Measurements from ENCODE around the gene ACOX1. TPM values are rescaled to one million over a fixed set of nuclear protein-coding genes. Genes with fewer than 3 reads are reported as not detected.
A peak's percentile ranks its signal among the peaks of the same experiment; 100 is the strongest.

ACOX1 gene
- total RNA-seq, 5 donors from 2014 or later (not counting 1 experiment from before 2014, with no cell fraction given), result 17.6 to 33.8 (median 29.1) TPM

DNA sequence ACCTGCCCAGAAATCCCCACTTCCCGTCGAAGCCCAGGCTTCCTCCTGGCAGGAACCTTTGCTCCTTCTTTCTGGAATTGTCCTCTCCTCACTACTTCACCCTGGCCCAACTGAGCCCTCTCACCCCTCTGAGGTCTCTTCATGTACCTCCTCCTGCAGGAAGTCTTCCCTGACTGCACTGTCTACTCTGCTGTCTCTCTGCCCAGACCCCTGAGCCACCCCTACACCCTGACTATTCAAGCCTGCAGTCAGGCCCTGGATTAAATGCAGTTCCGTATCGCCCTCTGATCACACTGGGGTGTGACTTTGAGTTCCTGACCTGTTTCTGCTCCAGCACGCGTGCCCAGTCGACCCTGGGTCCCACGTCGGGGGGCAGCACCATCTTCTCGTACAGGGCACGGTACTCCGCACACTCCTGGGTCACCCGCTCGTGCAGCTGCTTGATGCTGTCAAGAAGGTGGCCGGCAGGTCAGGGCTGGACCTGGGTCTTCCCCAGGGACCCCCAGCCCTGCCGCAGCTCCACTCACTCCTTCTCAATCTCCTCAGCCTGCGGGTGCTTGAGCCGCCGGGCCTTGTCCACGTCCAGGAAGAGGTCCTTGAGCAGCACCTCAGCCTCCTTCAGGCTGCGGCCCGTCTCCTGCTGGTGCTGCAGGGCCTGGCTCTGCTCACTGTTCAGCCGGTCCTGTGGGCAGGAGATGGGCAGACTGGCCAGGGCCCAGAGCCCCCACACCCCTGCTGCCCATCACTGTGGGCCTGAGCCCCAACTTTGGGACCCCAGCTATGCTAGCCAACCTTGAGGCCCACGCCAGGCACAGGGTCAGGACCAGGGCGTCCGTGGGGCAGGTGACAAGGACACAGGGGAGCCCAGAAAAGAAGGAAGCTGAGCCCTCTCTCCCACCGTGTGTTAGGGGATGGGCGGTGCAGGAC, 44.3 kb upstream of the ACOX1 start:
- 94% methylated on average over 23 of the region's 28 CpGs for WGBS (ENCODE audit: insufficient coverage)
- Mint-ChIP-seq H3K9me3 (no peaks in the 10 kb centered on the region), H3K27ac (peak overlapping the region in 1 of 2 donors; percentile 61), H3K36me3 (no peaks in the 10 kb centered on the region), H3K4me3 (no peak overlapping the region), H3K27me3 (no peaks in the 10 kb centered on the region), H3K4me1 (peaks cover 0 to 3% (median under 1%) of the 10 kb centered on the region in 3 donors)
- ATAC-seq (replicated peaks in 1 of 4), result no peak
- no peaks in the 10 kb centered on the region for H3K27me3 ChIP-seq (replicated peaks in 1 of 2; ENCODE audit: control insufficient read depth in 2 of 2, extremely low read depth in 1 of 2, insufficient read depth in 2 of 2, low read length in 1 of 2)
- no peaks in the 10 kb centered on the region for H3K9me3 ChIP-seq
- H3K4me1 ChIP-seq (ENCODE audit: control insufficient read depth in 1 of 2, extremely low read depth in 1 of 2, insufficient read depth in 2 of 2, low read length in 2 of 2), result peaks cover 0 to 7% of the 10 kb centered on the region in 2 experiments
- CTCF ChIA-PET, result no interaction called here
- no peak overlapping the region for H3K4me3 ChIP-seq (ENCODE audit: control insufficient read depth in 1 of 2, extremely low read depth in 1 of 2, low read length in 1 of 2)
- H3K36me3 ChIP-seq (ENCODE audit: control insufficient read depth in 2 of 2, extremely low read depth in 1 of 2, insufficient read depth in 1 of 2, low read length in 1 of 2), result no peaks in the 10 kb centered on the region
- H3K27ac ChIP-seq (ENCODE audit: low read length), result no peak overlapping the region
- no peak for DNase-seq
- POLR2A ChIA-PET, result no interaction called here

DNA sequence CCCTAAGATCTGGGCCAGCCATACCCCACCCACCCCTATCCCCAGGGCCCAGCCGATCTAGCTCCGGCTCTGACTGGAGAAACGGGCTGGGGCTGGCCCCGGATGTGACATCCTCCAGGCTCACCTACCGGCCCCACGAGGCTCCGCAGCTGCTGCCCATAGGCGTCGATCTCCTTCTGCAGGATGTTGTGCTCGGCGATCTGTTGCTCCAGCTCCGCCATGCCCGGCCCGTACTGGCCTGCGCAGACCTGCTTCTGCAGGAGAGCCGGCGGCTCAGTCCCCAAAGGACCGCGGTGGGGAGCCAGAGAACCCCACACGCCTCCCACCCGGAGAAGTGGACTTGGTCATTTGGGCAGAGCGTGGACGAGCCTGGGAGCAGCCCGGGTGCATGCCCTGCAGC, 43.3 kb upstream of the ACOX1 start:
- Mint-ChIP-seq H3K4me1 (peaks cover 0 to 2% (median 0%) of the 10 kb centered on the region in 3 donors), H3K9me3 (no peaks in the 10 kb centered on the region), H3K27me3 (no peaks in the 10 kb centered on the region), H3K36me3 (no peaks in the 10 kb centered on the region), H3K27ac (no peak overlapping the region), H3K4me3 (no peak overlapping the region)
- Histone ChIP-seq H3K27ac (ENCODE audit: low read length) (no peak overlapping the region), H3K4me3 (ENCODE audit: control insufficient read depth in 1 of 2, extremely low read depth in 1 of 2, low read length in 1 of 2) (no peak overlapping the region), H3K4me1 (ENCODE audit: control insufficient read depth in 1 of 2, extremely low read depth in 1 of 2, insufficient read depth in 2 of 2, low read length in 2 of 2) (peaks cover 0 to under 1% of the 10 kb centered on the region in 2 experiments), H3K27me3 (replicated peaks in 1 of 2; ENCODE audit: control insufficient read depth in 2 of 2, extremely low read depth in 1 of 2, insufficient read depth in 2 of 2, low read length in 1 of 2) (no peaks in the 10 kb centered on the region), H3K36me3 (ENCODE audit: control insufficient read depth in 2 of 2, extremely low read depth in 1 of 2, insufficient read depth in 1 of 2, low read length in 1 of 2) (no peaks in the 10 kb centered on the region), H3K9me3 (no peaks in the 10 kb centered on the region)
- ChIA-PET POLR2A (no interaction called here), CTCF (no interaction called here)
- DNase-seq (no peak), ATAC-seq (replicated peaks in 1 of 4) (no peak)
- 94% methylated on average over 21 of the region's 24 CpGs for WGBS (ENCODE audit: insufficient coverage)

DNA sequence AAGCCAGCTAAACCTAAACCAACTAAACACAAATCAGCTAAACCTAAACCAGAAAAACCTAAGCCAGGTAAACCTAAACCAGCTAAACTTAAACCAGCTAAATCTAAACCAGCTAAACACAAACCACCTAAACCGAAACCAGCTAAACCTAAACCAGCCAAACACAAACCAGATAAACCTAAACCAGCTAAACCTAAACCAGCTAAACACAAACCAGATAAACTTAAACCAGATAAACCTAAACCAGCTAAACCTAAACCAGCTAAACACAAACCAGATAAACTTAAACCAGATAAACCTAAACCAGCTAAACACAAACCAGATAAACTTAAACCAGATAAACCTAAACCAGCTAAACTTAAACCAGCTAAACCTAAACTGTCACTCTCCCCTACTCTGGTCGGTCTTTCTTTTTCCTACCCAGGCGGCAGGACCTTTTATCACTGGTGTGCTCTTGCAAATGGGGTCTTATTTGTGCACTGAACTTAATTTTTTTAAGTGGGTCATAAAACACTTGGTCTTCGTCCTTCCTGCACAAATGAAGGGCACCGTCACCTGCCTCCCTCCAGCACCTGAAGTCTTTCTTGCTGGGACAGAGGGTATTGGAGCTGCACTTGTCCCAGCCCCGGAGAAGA, 41.0 kb upstream of the ACOX1 start:
- H3K27ac Mint-ChIP-seq, result peak overlapping the region; percentile 38 to 62
- DNase-seq (no peak), ATAC-seq (replicated peaks in 1 of 4) (no peak)
- 82% methylated on average over 1 of the region's 6 CpGs for WGBS (ENCODE audit: insufficient coverage)
- peaks cover 0 to 2% (median 0%) of the 10 kb centered on the region in 3 donors for H3K4me1 Mint-ChIP-seq
- H3K4me1 ChIP-seq (ENCODE audit: control insufficient read depth in 1 of 2, extremely low read depth in 1 of 2, insufficient read depth in 2 of 2, low read length in 2 of 2), result no peaks in the 10 kb centered on the region
- H3K36me3 Mint-ChIP-seq, result no peaks in the 10 kb centered on the region
- peaks cover 0 to 4% of the 10 kb centered on the region in 2 experiments for H3K27me3 ChIP-seq (replicated peaks in 1 of 2; ENCODE audit: control insufficient read depth in 2 of 2, extremely low read depth in 1 of 2, insufficient read depth in 2 of 2, low read length in 1 of 2)
- H3K4me3 Mint-ChIP-seq, result no peak overlapping the region
- no peak overlapping the region for H3K4me3 ChIP-seq (ENCODE audit: control insufficient read depth in 1 of 2, extremely low read depth in 1 of 2, low read length in 1 of 2)
- no peaks in the 10 kb centered on the region for H3K36me3 ChIP-seq (ENCODE audit: control insufficient read depth in 2 of 2, extremely low read depth in 1 of 2, insufficient read depth in 1 of 2, low read length in 1 of 2)
- CTCF ChIA-PET, result interaction anchor here in 1 of 2 donors (0.7 to 1.3 kb wide), 3 partner anchors 17 to 260 kb away, joined by 3 to 4 read pairs (median 3); no protein-coding TSS in a partner anchor
- no peaks in the 10 kb centered on the region for H3K27me3 Mint-ChIP-seq
- no peak overlapping the region for H3K27ac ChIP-seq (ENCODE audit: low read length)
- no peaks in the 10 kb centered on the region for H3K9me3 Mint-ChIP-seq
- POLR2A ChIA-PET, result interaction anchor here in 1 of 2 donors (0.6 kb wide), 1 partner anchor 38 kb away, joined by 3 read pairs; no protein-coding TSS in a partner anchor
- H3K9me3 ChIP-seq, result no peaks in the 10 kb centered on the region

DNA sequence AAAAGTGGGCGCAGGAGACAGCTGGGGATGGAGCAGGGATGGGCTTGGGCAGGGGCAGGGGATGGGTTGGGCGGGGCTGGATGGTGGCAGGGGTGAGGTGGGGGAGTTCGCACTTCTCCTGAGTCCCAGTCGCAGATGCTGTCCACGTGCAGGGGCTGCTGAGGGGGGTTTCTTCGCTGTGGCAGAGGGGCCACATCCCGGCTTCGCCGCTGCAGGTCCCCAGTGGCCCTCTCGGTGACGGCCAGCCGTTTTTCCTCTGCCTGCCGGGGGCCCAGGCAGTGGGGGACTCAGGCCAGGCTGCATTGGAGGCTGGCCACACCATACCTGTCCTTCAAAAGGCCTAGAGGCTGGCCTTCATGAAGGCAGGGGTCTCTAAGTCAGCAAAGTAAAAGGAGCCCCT, 39.8 kb upstream of the ACOX1 start:
- Mint-ChIP-seq H3K27ac (no peak overlapping the region), H3K4me3 (no peak overlapping the region), H3K27me3 (no peaks in the 10 kb centered on the region), H3K9me3 (no peaks in the 10 kb centered on the region), H3K4me1 (peaks cover 5% of the 10 kb centered on the region in 3 donors), H3K36me3 (no peaks in the 10 kb centered on the region)
- Histone ChIP-seq H3K27me3 (replicated peaks in 1 of 2; ENCODE audit: control insufficient read depth in 2 of 2, extremely low read depth in 1 of 2, insufficient read depth in 2 of 2, low read length in 1 of 2) (peaks cover 0 to 7% of the 10 kb centered on the region in 2 experiments), H3K4me3 (ENCODE audit: control insufficient read depth in 1 of 2, extremely low read depth in 1 of 2, low read length in 1 of 2) (no peak overlapping the region), H3K4me1 (ENCODE audit: control insufficient read depth in 1 of 2, extremely low read depth in 1 of 2, insufficient read depth in 2 of 2, low read length in 2 of 2) (peaks cover 0 to 10% of the 10 kb centered on the region in 2 experiments), H3K27ac (ENCODE audit: low read length) (no peak overlapping the region), H3K36me3 (ENCODE audit: control insufficient read depth in 2 of 2, extremely low read depth in 1 of 2, insufficient read depth in 1 of 2, low read length in 1 of 2) (no peaks in the 10 kb centered on the region), H3K9me3 (no peaks in the 10 kb centered on the region)
- DNase-seq (no peak), ATAC-seq (replicated peaks in 1 of 4) (no peak)
- ChIA-PET CTCF (interaction anchor here in 1 of 2 donors (0.6 kb wide), 2 partner anchors 84 to 198 kb away, joined by 3 to 4 read pairs; no protein-coding TSS in a partner anchor), POLR2A (no interaction called here)
- 94% methylated on average over 13 of the region's 13 CpGs for WGBS (ENCODE audit: insufficient coverage)

DNA sequence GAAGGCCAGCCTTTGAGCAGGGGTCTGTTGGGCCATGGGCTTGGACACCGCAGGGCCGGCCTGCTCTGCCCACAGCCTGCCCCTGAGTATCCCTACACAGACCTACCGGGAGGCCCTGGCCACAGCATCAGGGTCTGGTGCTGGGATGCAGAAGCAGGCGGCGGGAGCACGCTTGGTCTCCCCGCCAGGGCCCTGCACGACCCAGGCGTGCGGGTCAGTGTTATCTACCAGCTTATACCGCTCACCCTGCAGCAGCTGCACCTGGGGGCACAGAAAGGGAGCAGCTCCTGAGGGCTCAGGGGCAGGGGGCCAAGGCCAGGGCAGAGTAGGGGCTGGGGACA, 39.3 kb upstream of the ACOX1 start:
- H3K4me1 ChIP-seq (ENCODE audit: control insufficient read depth in 1 of 2, extremely low read depth in 1 of 2, insufficient read depth in 2 of 2, low read length in 2 of 2), result peaks cover 0 to 13% of the 10 kb centered on the region in 2 experiments
- POLR2A ChIA-PET, result no interaction called here
- no peaks in the 10 kb centered on the region for H3K36me3 ChIP-seq (ENCODE audit: control insufficient read depth in 2 of 2, extremely low read depth in 1 of 2, insufficient read depth in 1 of 2, low read length in 1 of 2)
- CTCF ChIA-PET, result interaction anchor here (0.6 kb wide), 2 partner anchors 11 to 199 kb away, joined by 3 to 4 read pairs; no protein-coding TSS in a partner anchor
- Mint-ChIP-seq H3K4me1 (peaks cover 5% of the 10 kb centered on the region in 3 donors), H3K27me3 (no peaks in the 10 kb centered on the region), H3K27ac (no peak overlapping the region), H3K4me3 (no peak overlapping the region), H3K9me3 (no peaks in the 10 kb centered on the region), H3K36me3 (no peaks in the 10 kb centered on the region)
- H3K4me3 ChIP-seq (ENCODE audit: control insufficient read depth in 1 of 2, extremely low read depth in 1 of 2, low read length in 1 of 2), result no peak overlapping the region
- peaks cover 0 to 11% of the 10 kb centered on the region in 2 experiments for H3K27me3 ChIP-seq (replicated peaks in 1 of 2; ENCODE audit: control insufficient read depth in 2 of 2, extremely low read depth in 1 of 2, insufficient read depth in 2 of 2, low read length in 1 of 2)
- ATAC-seq (replicated peaks in 1 of 4) (no peak), DNase-seq (no peak)
- H3K27ac ChIP-seq (ENCODE audit: low read length), result no peak overlapping the region
- WGBS (ENCODE audit: insufficient coverage), result 97% methylated on average over 8 of the region's 11 CpGs
- no peaks in the 10 kb centered on the region for H3K9me3 ChIP-seq

DNA sequence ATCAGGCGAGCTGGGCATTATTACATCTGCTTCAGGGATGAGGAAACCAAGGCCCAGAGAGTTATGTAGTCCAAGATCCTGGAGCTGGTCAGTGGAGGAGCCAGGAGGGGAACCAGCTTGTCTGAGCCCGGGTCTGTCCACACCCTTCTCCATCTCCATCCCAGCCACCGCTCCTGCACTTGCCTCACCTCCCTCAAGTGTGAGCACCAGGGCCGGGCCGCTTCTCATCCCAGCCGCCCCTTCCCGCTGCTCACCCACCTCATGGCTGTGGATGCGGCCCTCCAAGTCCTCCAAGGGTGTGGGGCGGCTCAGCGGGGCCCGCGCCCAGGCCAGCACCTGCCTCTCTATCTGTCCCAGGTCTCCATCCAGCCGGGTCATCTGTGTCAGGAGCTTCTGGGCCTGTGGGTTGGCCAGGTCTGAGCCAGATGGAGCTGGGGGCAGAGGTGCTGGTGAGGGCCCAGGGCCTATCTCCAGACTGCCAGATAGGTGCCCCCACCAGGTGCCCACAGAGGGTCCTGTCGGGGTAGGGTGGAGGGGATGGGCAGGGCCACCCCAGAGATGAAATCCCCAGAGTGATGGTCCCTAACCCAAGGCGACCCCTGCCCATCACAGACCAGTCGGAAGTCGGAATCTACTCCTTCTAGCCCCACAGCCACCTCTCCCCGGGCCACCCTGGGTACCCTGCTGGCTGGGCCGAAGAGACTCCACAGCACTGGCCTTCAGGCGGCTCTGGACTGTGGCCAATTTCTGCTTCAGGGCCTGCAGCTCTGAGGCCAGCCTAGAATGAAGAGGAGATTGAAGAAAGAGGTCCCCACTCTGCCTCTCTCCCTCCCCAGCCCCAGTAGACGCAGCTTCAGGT, 38.7 kb upstream of the ACOX1 start:
- no peaks in the 10 kb centered on the region for H3K36me3 ChIP-seq (ENCODE audit: control insufficient read depth in 2 of 2, extremely low read depth in 1 of 2, insufficient read depth in 1 of 2, low read length in 1 of 2)
- POLR2A ChIA-PET, result no interaction called here
- no peak overlapping the region for H3K27ac ChIP-seq (ENCODE audit: low read length)
- 70% methylated on average over 5 of the region's 21 CpGs for WGBS (ENCODE audit: insufficient coverage)
- peaks cover 0 to 13% of the 10 kb centered on the region in 2 experiments for H3K27me3 ChIP-seq (replicated peaks in 1 of 2; ENCODE audit: control insufficient read depth in 2 of 2, extremely low read depth in 1 of 2, insufficient read depth in 2 of 2, low read length in 1 of 2)
- Mint-ChIP-seq H3K4me3 (no peak overlapping the region), H3K9me3 (no peaks in the 10 kb centered on the region), H3K36me3 (no peaks in the 10 kb centered on the region), H3K27ac (no peak overlapping the region), H3K27me3 (no peaks in the 10 kb centered on the region), H3K4me1 (peaks cover 5% of the 10 kb centered on the region in 3 donors)
- ATAC-seq (replicated peaks in 1 of 4) (no peak), DNase-seq (no peak)
- CTCF ChIA-PET, result interaction anchor here (0.6 kb wide), 2 partner anchors 12 to 353 kb away, joined by 3 read pairs; no protein-coding TSS in a partner anchor
- no peak overlapping the region for H3K4me3 ChIP-seq (ENCODE audit: control insufficient read depth in 1 of 2, extremely low read depth in 1 of 2, low read length in 1 of 2)
- no peaks in the 10 kb centered on the region for H3K9me3 ChIP-seq
- peaks cover 0 to 13% of the 10 kb centered on the region in 2 experiments for H3K4me1 ChIP-seq (ENCODE audit: control insufficient read depth in 1 of 2, extremely low read depth in 1 of 2, insufficient read depth in 2 of 2, low read length in 2 of 2)

Data from T-cell (primary cell).